Endothelial cell of umbilical vein (primary cell): Measurements from ENCODE around the gene PROCA1.

ENCODE experiments used
- EZH2 ChIP-seq: IDR thresholded peaks from 2 replicates; pipeline ENCODE4 v1.6.1; 2012; ENCODE audit warnings: borderline replicate concordance, low read depth, mild to moderate bottlenecking, moderate library complexity, low read length, inconsistent platforms; ENCODE audit not compliant: severe bottlenecking
- POLR2A ChIP-seq: IDR thresholded peaks from 2 replicates; pipeline ENCODE4 v1.6.1; 2012; ENCODE audit warnings: low read depth, mild to moderate bottlenecking, control low read depth, low read length
- TF ChIP-seq, protein P1 (sequence below): IDR thresholded peaks from 2 replicates; pipeline ENCODE4 v1.6.1; 2011; ENCODE audit not compliant: insufficient read depth, insufficient read length

GRCh38 chr17:28735242-28735722 is 23.6 kb upstream of the PROCA1 start:
- TF ChIP-seq EZH2 (no peak), POLR2A (no peak)
- TF ChIP-seq, protein P1, sequence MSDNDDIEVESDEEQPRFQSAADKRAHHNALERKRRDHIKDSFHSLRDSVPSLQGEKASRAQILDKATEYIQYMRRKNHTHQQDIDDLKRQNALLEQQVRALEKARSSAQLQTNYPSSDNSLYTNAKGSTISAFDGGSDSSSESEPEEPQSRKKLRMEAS = no peak
